ENCODE measurements around the gene P2RY2.

GRCh38 chr11:73249853-73250783 is 32.0 kb downstream of the P2RY2 start:
- TF ChIP-seq, protein P1, sequence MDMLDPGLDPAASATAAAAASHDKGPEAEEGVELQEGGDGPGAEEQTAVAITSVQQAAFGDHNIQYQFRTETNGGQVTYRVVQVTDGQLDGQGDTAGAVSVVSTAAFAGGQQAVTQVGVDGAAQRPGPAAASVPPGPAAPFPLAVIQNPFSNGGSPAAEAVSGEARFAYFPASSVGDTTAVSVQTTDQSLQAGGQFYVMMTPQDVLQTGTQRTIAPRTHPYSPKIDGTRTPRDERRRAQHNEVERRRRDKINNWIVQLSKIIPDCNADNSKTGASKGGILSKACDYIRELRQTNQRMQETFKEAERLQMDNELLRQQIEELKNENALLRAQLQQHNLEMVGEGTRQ (IDR thresholded peaks at IDR 0.05): no peak
- TF ChIP-seq BHLHE40 (IDR thresholded peaks at IDR 0.05; ENCODE audit: low read depth, low read length): no peak
- TF ChIP-seq, protein P2, sequence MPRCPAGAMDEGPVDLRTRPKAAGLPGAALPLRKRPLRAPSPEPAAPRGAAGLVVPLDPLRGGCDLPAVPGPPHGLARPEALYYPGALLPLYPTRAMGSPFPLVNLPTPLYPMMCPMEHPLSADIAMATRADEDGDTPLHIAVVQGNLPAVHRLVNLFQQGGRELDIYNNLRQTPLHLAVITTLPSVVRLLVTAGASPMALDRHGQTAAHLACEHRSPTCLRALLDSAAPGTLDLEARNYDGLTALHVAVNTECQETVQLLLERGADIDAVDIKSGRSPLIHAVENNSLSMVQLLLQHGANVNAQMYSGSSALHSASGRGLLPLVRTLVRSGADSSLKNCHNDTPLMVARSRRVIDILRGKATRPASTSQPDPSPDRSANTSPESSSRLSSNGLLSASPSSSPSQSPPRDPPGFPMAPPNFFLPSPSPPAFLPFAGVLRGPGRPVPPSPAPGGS (IDR thresholded peaks at IDR 0.05): no peak
- no peak for TF ChIP-seq POLR2A (IDR thresholded peaks at IDR 0.05; ENCODE audit: low read length)

Measured in A549 (cell line).